BJ (cell line): ENCODE data around the gene EFCAB8. TPM values are rescaled to one million over a fixed set of nuclear protein-coding genes. Genes with fewer than 3 reads are reported as not detected.

ENCODE experiments used
- CTCF ChIA-PET: fragments of 350-600 bp; formaldehyde crosslinking; extraction: SDS; loops from one replicate; lab custom pipeline; 2021; ENCODE audit warnings: antibody characterized with exemption, inconsistent platforms; lab: Yijun Ruan, JAX
- POLR2A ChIA-PET: fragments of 300-600 bp; sonication (Branson Sonifier 250); formaldehyde crosslinking; extraction: SDS; loops from one replicate; lab custom pipeline; 2021; ENCODE audit warnings: antibody characterized with exemption; lab: Charles Lee
- DNase-seq: peaks from one replicate; pipeline ENCODE4 v3.0.0-alpha.2; 2011; ENCODE audit warnings: low read depth
- H3K27me3 ChIP-seq: 2 replicates; pipeline ENCODE4 v1.6.0; 2011; ENCODE audit warnings: low read length; ENCODE audit not compliant: control insufficient read depth, insufficient read depth
- H3K36me3 ChIP-seq: 2 replicates; pipeline ENCODE4 v1.5.1; 2011; ENCODE audit warnings: low read length; ENCODE audit not compliant: control insufficient read depth, insufficient read depth
- H3K4me3 ChIP-seq: 2 replicates; pipeline ENCODE4 v1.5.1; 2011; ENCODE audit warnings: low read depth, mild to moderate bottlenecking, control low read depth, low read length
- CTCF ChIP-seq: IDR thresholded peaks from 2 replicates; pipeline ENCODE4 v1.5.1; 2011; ENCODE audit warnings: low read depth, mild to moderate bottlenecking, control low read depth, inconsistent platforms, low read length, moderate library complexity; ENCODE audit not compliant: insufficient read depth
- polyA plus RNA-seq: library from polyadenylated mRNA; depleted of rRNA; stranded (reverse); fragments of >200 nt; gene quantifications from 2 replicates; pipeline ENCODE4 v1.2.3, GENCODE V29; 2011

EFCAB8 gene
- polyA plus RNA-seq, 1 experiment = not detected

- Histone ChIP-seq H3K4me3 (no peak overlapping the region), H3K27me3 (no peaks in the 10 kb centered on the region; the same call in 1 of the 2 replicates), H3K36me3 (no peaks in the 10 kb centered on the region)
- ChIA-PET CTCF (interaction anchor here (2.0 kb wide), 1 partner anchor 23 kb away, joined by 5 read pairs; no protein-coding TSS in a partner anchor), POLR2A (no interaction called here)
- TF ChIP-seq CTCF = no peak
- no peak for DNase-seq
Observed at GRCh38 chr20:32968478-32969241, 109.9 kb downstream of the EFCAB8 start.

- no peak overlapping the region for H3K4me3 ChIP-seq
- peaks cover 2% of the 10 kb centered on the region; the same call in 1 of the 2 replicates for H3K27me3 ChIP-seq
- DNase-seq = no peak
- CTCF ChIA-PET = no interaction called here
- POLR2A ChIA-PET = no interaction called here
- TF ChIP-seq CTCF = no peak
- H3K36me3 ChIP-seq = no peaks in the 10 kb centered on the region
Observed at GRCh38 chr20:32969356-32970114, 110.8 kb downstream of the EFCAB8 start.

- no peak for TF ChIP-seq CTCF
- DNase-seq = no peak
- POLR2A ChIA-PET = no interaction called here
Observed at GRCh38 chr20:32970115-32970972, 111.6 kb downstream of the EFCAB8 start.

GRCh38 chr20:32970973-32971300 is 112.2 kb downstream of the EFCAB8 start:
- DNase-seq = no peak
- Histone ChIP-seq H3K27me3 (peaks cover 2% of the 10 kb centered on the region; the same call in 1 of the 2 replicates), H3K4me3 (no peak overlapping the region), H3K36me3 (no peaks in the 10 kb centered on the region)
- POLR2A ChIA-PET = no interaction called here
- TF ChIP-seq CTCF = no peak
- CTCF ChIA-PET = no interaction called here

More at GRCh38 chr20:32970115-32970972, 111.6 kb downstream of the EFCAB8 start:
- CTCF ChIA-PET = no interaction called here
- H3K27me3 ChIP-seq = peaks cover 2% of the 10 kb centered on the region; the same call in 1 of the 2 replicates
- H3K4me3 ChIP-seq = no peak overlapping the region
- no peaks in the 10 kb centered on the region for H3K36me3 ChIP-seq
